Prostate gland (tissue), 2 donors: ENCODE measurements around the gene MTMR3.

ENCODE experiments used
- CTCF ChIP-seq, 4 experiments: fragments of 200-600 bp in 2 of 4; fragments of 450-650 bp in 2 of 4; sonication (generic) in 2 of 4; IDR thresholded peaks; 1 replicate in 3 of 4; 2 replicates in 1 of 4; pipeline ENCODE4 v1.5.1; 2016 to 2019; ENCODE audit warnings: antibody characterized with exemption in 4 of 4, mild to moderate bottlenecking in 2 of 4, moderate library complexity in 2 of 4
- POLR2A ChIP-seq: fragments of 450-650 bp; IDR thresholded peaks from one replicate; pipeline ENCODE4 v1.6.1; 2016; ENCODE audit warnings: antibody characterized with exemption, mild to moderate bottlenecking
- POLR2AphosphoS5 ChIP-seq: sonication (generic); formaldehyde crosslinking; IDR thresholded peaks from one replicate; pipeline ENCODE4 v1.6.1; 2017; ENCODE audit warnings: antibody characterized with exemption

GRCh38 chr22:29904020-29904419, 21.0 kb downstream of the MTMR3 start:
- TF ChIP-seq CTCF (IDR thresholded peaks at IDR 0.05): no peak
- TF ChIP-seq POLR2A: no peak
- no peak for TF ChIP-seq POLR2AphosphoS5
